Memory B cell (primary cell): ENCODE measurements around the gene CCL2.

Source experiments
- ATAC-seq: fragments of 150-1000 bp; cut with Tn5 transposase; 2 replicates; pipeline ENCODE4 v1.10.0; 2021; ENCODE audit warnings: low read depth, mild to moderate bottlenecking, moderate library complexity
- DNase-seq, 2 donors: peaks; one replicate each; pipeline ENCODE4 v3.0.0; 2022; ENCODE audit warnings: low spot score in 2 of 2
- H3K27ac Mint-ChIP-seq: one replicate; pipeline ENCODE4 v1.8.0; 2022; ENCODE audit warnings: mild to moderate bottlenecking, moderate library complexity, mixed read lengths
- H3K27me3 Mint-ChIP-seq: one replicate; pipeline ENCODE4 v1.8.0; 2022; ENCODE audit warnings: mixed read lengths
- H3K36me3 Mint-ChIP-seq: one replicate; pipeline ENCODE4 v1.8.0; 2022; ENCODE audit warnings: mild to moderate bottlenecking, mixed read lengths
- H3K4me1 Mint-ChIP-seq: one replicate; pipeline ENCODE4 v1.8.0; 2022; ENCODE audit warnings: mixed read lengths
- H3K4me3 Mint-ChIP-seq: one replicate; pipeline ENCODE4 v1.8.0; 2022; ENCODE audit warnings: mild to moderate bottlenecking, moderate library complexity, mixed read lengths
- H3K9me3 Mint-ChIP-seq: one replicate; pipeline ENCODE4 v1.8.0; 2022; ENCODE audit warnings: mixed read lengths

Gene CCL2

DNA sequence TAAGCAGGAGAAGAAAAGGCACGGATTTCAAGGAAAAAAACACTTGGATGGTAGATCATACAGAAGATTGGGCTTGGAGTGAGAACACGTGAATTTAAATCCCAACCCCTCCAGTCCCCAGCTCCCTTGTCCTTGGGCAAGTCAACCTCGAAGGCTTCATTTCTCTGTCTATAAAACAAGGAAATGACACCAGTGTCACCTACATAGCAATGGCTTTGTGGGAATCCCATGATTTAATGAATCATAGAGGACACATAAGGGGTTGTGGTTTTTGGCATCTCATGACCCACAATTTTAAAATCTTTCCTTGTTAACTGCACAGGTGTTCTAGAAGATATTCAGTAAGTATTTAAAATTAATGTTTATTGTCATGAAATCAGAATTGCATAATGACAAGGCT is 8.2 kb upstream of the CCL2 start:
- DNase-seq, result no peak

DNA sequence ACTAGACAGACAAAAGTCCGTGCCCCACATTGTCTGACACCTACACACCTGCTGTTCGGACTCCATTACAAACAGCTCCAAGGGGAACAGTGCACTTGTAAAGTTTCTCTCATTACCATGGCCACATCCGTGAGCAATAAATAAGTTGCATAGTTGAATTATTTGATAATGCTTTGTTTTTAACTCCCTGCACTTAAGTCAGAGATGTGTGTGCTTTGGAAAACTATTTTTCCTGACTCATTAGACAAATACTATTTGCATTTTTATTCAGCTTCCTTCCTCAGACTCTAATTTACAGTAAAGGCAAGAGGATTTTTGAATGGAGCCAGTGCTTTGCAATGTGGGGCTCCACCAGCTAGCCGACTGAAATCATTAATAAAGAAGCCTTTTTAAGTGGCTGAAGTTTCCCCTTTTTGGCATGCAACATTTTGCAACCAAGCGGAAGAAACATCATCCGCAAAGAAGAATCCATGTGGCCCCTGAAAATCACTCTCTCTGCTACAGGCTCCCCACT is 6.5 kb upstream of the CCL2 start:
- H3K27me3 Mint-ChIP-seq, result peaks cover 22% of the 10 kb centered on the region
- DNase-seq (no peak), ATAC-seq (no peak)
- H3K27ac Mint-ChIP-seq, result no peak overlapping the region
- H3K36me3 Mint-ChIP-seq, result no peaks in the 10 kb centered on the region
- H3K4me1 Mint-ChIP-seq, result peaks cover 17% of the 10 kb centered on the region
- no peak overlapping the region for H3K4me3 Mint-ChIP-seq
- no peaks in the 10 kb centered on the region for H3K9me3 Mint-ChIP-seq

More for the DNA sequence above, 8.2 kb upstream of the CCL2 start:
- no peak for ATAC-seq
- Mint-ChIP-seq H3K36me3 (no peaks in the 10 kb centered on the region), H3K27ac (no peak overlapping the region), H3K9me3 (no peaks in the 10 kb centered on the region), H3K4me3 (no peak overlapping the region), H3K27me3 (peaks cover 17% of the 10 kb centered on the region), H3K4me1 (peaks cover 25% of the 10 kb centered on the region)

DNA sequence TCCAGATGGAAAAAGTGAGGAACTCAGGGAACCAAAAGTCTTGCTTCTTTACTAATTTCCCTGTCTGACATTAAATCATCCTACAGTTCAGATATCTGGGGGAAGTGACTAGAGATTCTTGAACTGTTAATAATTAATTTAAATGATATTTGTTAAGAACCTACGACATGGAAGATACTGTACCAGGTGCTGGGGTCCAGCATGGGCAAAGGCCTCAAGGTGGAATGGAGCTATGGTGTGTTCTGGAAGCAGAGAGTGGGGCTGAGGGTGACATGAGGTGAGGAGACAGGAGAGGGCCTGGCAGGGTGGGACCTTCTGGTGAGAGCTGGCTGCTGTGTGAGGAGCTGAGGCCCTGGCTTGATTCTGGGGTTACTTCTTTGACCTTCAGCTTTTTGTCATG is 6.0 kb upstream of the CCL2 start:
- ATAC-seq (no peak), DNase-seq (no peak)
- no peaks in the 10 kb centered on the region for H3K36me3 Mint-ChIP-seq
- peaks cover 17% of the 10 kb centered on the region for H3K4me1 Mint-ChIP-seq
- H3K4me3 Mint-ChIP-seq, result no peak overlapping the region
- no peak overlapping the region for H3K27ac Mint-ChIP-seq
- H3K9me3 Mint-ChIP-seq, result no peaks in the 10 kb centered on the region
- peaks cover 22% of the 10 kb centered on the region for H3K27me3 Mint-ChIP-seq

DNA sequence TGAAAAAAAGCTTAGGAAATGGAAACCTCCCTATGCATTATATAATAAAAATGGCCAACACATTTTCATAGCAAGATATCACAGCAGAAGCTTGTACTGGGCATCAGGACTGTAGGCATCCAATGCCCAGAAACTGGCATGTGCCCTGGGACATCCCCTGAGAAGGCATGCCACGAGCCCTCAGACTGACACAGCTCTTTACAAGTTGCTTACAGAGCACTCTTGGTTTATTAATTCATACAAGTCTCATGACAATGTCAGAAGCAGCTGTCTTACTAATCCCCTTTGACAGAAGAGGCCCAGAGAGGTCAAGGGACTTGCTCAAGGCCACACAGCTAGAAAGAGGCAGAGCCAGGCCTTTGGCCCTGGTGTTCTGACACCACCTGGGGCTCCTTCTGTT is 5.6 kb upstream of the CCL2 start:
- Mint-ChIP-seq H3K27me3 (peaks cover 23% of the 10 kb centered on the region), H3K4me3 (no peak overlapping the region), H3K4me1 (peaks cover 17% of the 10 kb centered on the region), H3K36me3 (no peaks in the 10 kb centered on the region), H3K27ac (no peak overlapping the region), H3K9me3 (no peaks in the 10 kb centered on the region)
- DNase-seq (no peak), ATAC-seq (no peak)

DNA sequence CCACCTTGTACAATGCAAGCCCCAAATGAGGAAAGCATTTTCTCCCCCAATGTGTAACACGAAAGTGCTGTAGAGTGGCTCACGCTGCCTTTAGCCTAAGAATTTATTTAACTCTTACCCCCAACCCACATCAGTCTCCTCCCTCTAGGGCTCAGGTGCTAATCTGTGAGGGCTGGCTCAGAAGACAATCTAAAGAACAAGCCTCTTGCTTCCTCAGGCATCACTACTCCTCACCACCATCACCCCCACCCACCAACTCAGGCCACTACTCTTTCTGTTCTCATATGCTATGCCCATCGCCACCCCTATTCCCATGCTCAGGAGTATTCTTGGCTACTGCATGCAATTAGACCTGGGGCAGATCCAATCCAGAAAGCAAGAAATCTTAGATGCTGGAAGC is 3.9 kb upstream of the CCL2 start:
- Mint-ChIP-seq H3K4me3 (no peak overlapping the region), H3K36me3 (no peaks in the 10 kb centered on the region), H3K27ac (no peak overlapping the region), H3K27me3 (peaks cover 28% of the 10 kb centered on the region), H3K9me3 (no peaks in the 10 kb centered on the region), H3K4me1 (peaks cover 21% of the 10 kb centered on the region)
- ATAC-seq, result no peak
- no peak for DNase-seq

DNA sequence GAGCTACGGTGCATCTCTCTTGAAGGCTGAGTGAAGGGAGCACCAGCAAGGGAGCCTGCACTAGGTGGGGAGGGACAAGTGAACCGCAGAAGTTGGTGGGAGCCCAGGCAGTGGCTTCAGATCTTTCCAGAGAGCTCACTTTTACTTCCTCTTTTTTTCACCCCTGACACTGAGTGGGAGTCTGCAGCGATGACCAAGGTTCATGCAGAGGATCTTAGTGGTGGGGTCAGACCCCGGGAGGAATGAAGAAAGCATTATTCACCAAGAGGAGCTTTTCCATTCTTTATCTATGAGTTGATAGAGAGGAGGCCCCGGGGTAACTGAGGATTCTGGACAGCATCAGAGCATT is 3.0 kb upstream of the CCL2 start:
- Mint-ChIP-seq H3K27me3 (peaks cover 28% of the 10 kb centered on the region), H3K36me3 (no peaks in the 10 kb centered on the region), H3K4me1 (peaks cover 17% of the 10 kb centered on the region), H3K4me3 (no peak overlapping the region), H3K27ac (peak overlapping the region; percentile 80), H3K9me3 (no peaks in the 10 kb centered on the region)
- peak; percentile 54 for ATAC-seq
- DNase-seq, result no peak

DNA sequence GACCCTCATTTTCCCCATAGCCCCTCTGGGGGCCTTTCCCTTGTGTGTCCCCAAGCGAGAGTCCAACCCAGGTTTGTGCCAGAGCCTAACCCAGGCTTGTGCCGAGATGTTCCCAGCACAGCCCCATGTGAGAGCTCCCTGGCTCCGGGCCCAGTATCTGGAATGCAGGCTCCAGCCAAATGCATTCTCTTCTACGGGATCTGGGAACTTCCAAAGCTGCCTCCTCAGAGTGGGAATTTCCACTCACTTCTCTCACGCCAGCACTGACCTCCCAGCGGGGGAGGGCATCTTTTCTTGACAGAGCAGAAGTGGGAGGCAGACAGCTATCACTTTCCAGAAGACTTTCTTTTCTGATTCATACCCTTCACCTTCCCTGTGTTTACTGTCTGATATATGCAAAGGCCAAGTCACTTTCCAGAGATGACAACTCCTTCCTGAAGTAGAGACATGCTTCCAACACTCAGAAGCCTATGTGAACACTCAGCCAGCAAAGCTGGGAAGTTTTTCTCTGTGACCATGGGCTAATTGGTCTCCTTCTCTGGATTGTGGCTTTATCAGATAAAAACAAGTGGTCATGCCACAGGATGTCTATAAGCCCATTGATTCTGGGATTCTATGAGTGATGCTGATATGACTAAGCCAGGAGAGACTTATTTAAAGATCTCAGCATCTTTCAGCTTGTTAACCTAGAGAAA is 2.5 kb upstream of the CCL2 start:
- no peaks in the 10 kb centered on the region for H3K36me3 Mint-ChIP-seq
- peaks cover 31% of the 10 kb centered on the region for H3K27me3 Mint-ChIP-seq
- no peak overlapping the region for H3K27ac Mint-ChIP-seq
- peaks cover 17% of the 10 kb centered on the region for H3K4me1 Mint-ChIP-seq
- H3K4me3 Mint-ChIP-seq, result no peak overlapping the region
- ATAC-seq (no peak), DNase-seq (no peak)
- H3K9me3 Mint-ChIP-seq, result no peaks in the 10 kb centered on the region

DNA sequence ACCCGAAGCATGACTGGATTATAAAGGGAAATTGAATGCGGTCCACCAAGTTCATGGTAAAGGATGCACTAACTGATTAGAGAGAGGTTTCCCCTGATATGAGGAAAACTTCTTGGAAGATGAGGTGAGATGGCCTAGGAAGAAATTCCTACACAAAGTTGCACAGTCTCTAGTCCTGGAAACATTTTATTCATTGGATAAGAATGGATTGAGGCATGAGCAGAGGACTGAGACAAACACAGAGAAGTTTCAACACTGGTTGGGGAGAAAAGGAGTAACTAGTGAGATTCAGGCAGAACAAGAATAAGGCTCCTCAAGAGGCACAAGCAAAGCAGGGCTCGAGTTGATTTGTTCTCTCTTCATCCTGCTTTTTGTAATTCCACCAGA is 2.0 kb upstream of the CCL2 start:
- H3K4me1 Mint-ChIP-seq, result peaks cover 17% of the 10 kb centered on the region
- DNase-seq (no peak), ATAC-seq (no peak)
- H3K4me3 Mint-ChIP-seq, result no peak overlapping the region
- no peak overlapping the region for H3K27ac Mint-ChIP-seq
- H3K27me3 Mint-ChIP-seq, result peaks cover 34% of the 10 kb centered on the region
- no peaks in the 10 kb centered on the region for H3K9me3 Mint-ChIP-seq
- no peaks in the 10 kb centered on the region for H3K36me3 Mint-ChIP-seq

DNA sequence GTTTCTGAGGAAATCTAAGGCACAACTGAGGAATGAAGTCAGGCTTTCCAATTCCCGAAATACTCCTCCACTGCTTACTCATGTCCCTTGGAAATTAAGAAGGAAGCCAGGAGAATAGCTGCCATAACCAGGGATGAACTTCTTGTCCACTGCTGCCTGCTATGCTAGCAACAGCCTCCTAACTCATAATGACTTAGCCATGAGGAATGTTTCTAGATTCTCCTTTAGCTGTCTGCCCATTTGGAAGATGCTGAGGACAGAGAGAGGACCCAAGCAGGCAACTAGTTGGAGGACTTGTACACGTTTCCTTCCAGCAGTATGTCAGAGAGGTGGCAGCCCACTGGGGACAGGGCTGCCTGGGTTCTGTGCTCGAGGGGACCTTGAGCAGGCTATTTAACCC is 939 bp upstream of the CCL2 start:
- H3K4me3 Mint-ChIP-seq, result no peak overlapping the region
- peaks cover 28% of the 10 kb centered on the region for H3K27me3 Mint-ChIP-seq
- no peaks in the 10 kb centered on the region for H3K9me3 Mint-ChIP-seq
- no peak for DNase-seq
- ATAC-seq, result no peak
- H3K36me3 Mint-ChIP-seq, result no peaks in the 10 kb centered on the region
- H3K27ac Mint-ChIP-seq, result no peak overlapping the region
- peaks cover 17% of the 10 kb centered on the region for H3K4me1 Mint-ChIP-seq

DNA sequence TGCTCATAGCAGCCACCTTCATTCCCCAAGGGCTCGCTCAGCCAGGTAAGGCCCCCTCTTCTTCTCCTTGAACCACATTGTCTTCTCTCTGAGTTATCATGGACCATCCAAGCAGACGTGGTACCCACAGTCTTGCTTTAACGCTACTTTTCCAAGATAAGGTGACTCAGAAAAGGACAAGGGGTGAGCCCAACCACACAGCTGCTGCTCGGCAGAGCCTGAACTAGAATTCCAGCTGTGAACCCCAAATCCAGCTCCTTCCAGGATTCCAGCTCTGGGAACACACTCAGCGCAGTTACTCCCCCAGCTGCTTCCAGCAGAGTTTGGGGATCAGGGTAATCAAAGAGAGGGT is 272 bp downstream of the CCL2 start:
- peaks cover 17% of the 10 kb centered on the region for H3K4me1 Mint-ChIP-seq
- no peaks in the 10 kb centered on the region for H3K36me3 Mint-ChIP-seq
- no peak overlapping the region for H3K27ac Mint-ChIP-seq
- no peak overlapping the region for H3K4me3 Mint-ChIP-seq
- H3K27me3 Mint-ChIP-seq, result peaks cover 27% of the 10 kb centered on the region
- no peaks in the 10 kb centered on the region for H3K9me3 Mint-ChIP-seq
- DNase-seq (no peak), ATAC-seq (no peak)

DNA sequence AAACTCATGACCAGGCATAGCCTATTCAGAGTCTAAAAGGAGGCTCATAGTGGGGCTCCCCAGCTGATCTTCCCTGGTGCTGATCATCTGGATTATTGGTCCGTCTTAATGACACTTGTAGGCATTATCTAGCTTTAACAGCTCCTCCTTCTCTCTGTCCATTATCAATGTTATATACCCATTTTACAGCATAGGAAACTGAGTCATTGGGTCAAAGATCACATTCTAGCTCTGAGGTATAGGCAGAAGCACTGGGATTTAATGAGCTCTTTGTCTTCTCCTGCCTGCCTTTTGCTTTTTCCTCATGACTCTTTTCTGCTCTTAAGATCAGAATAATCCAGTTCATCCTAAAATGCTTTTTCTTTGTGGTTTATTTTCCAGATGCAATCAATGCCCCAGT is 756 bp downstream of the CCL2 start:
- no peak for DNase-seq
- Mint-ChIP-seq H3K27me3 (peaks cover 26% of the 10 kb centered on the region), H3K9me3 (no peaks in the 10 kb centered on the region), H3K36me3 (no peaks in the 10 kb centered on the region), H3K4me1 (peaks cover 17% of the 10 kb centered on the region), H3K27ac (no peak overlapping the region), H3K4me3 (no peak overlapping the region)
- no peak for ATAC-seq

DNA sequence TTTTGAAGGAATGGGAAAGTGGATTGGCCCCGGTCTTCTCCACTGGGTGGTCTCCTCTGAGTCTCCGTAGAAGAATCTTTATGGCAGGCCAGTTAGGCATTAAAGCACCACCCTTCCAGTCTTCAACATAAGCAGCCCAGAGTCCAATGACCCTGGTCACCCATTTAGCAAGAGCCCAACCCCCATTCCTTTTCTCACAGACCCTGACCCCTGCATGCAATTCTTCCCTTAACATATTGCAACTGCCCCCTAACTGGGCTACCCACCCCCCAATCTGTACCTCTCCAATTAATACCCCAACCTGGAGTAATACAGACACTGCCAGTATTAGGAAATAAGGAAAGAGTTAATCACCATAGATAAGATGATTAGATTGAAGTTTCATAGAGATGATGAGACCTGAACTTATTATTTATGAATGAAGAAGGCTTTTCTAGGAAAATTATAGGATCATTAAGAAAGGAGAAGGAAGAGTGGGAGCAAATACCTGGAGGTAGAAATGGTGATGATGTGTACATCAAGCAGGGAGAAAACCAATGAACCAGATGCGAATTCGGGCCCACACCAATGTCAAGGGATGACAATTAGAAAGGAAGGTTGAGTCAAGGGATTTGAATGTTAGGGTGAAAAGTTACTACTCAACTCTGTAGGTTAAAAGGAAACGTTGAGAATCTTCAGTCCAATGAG is 2.4 kb downstream of the CCL2 start:
- H3K36me3 Mint-ChIP-seq, result no peaks in the 10 kb centered on the region
- no peak overlapping the region for H3K4me3 Mint-ChIP-seq
- no peak for ATAC-seq
- no peak for DNase-seq
- no peak overlapping the region for H3K27ac Mint-ChIP-seq
- no peaks in the 10 kb centered on the region for H3K9me3 Mint-ChIP-seq
- peaks cover 5% of the 10 kb centered on the region for H3K4me1 Mint-ChIP-seq
- H3K27me3 Mint-ChIP-seq, result peaks cover 26% of the 10 kb centered on the region

DNA sequence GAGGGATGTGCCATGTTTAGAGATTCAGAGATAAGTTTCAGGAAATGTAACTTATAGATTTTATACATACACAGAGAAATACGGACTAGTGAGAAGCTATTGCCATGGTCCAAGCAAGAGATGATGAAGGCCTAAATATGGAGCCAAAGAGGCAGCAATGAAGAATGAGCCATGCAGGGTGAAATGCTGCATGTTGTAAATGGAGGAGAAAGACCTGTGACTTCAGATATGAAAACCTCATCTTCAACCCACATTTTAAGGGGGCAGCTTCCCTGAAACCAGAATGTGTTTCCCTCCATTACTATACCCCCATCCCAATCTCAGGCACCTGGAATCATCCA is 2.9 kb downstream of the CCL2 start:
- ATAC-seq (no peak), DNase-seq (no peak)
- no peak overlapping the region for H3K4me3 Mint-ChIP-seq
- no peaks in the 10 kb centered on the region for H3K36me3 Mint-ChIP-seq
- H3K27ac Mint-ChIP-seq, result no peak overlapping the region
- H3K27me3 Mint-ChIP-seq, result peaks cover 24% of the 10 kb centered on the region
- H3K4me1 Mint-ChIP-seq, result peaks cover 5% of the 10 kb centered on the region
- H3K9me3 Mint-ChIP-seq, result no peaks in the 10 kb centered on the region

DNA sequence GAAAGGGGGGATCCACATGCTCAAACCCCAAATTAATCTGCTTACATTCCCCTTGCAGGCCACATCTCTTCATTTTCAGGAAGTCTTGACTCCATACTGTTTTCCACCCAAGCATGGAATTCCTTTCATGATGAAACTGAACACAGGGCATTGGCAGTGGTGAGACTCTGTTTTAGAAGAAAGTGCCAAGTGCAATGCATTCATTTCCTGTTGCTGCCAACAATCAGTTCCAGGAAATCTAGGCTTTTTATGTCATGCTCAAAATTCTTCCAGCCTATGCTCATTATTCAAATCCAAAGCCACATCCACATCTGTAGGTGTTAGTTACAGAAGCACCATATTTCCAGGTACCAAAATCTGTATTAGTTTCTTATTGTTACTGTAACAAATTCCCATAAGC is 4.1 kb downstream of the CCL2 start:
- Mint-ChIP-seq H3K36me3 (no peaks in the 10 kb centered on the region), H3K27me3 (peaks cover 21% of the 10 kb centered on the region), H3K4me1 (peaks cover 5% of the 10 kb centered on the region), H3K9me3 (no peaks in the 10 kb centered on the region), H3K27ac (no peak overlapping the region), H3K4me3 (no peak overlapping the region)
- ATAC-seq (no peak), DNase-seq (no peak)

DNA sequence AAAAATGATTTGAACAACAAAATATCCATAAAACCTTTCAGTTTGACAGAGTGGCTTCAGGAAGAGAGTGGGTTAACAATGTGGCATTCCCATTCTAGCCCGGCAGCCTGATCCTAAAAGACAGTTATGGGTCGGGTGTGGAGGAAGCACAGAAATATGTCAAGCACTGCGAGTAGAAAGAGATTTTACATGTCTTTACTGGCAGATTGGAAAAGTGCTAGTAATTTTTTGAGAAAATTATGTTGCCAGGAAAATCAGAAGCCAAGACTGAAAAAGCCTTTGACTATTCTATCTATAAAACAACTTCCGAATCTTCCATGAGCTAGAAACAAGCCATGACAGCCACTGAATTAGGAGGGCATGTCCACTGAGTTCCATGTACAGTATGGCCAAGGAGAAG is 5.8 kb downstream of the CCL2 start:
- DNase-seq, result no peak
- Mint-ChIP-seq H3K36me3 (no peaks in the 10 kb centered on the region), H3K9me3 (no peaks in the 10 kb centered on the region), H3K4me1 (no peaks in the 10 kb centered on the region), H3K4me3 (no peak overlapping the region), H3K27me3 (peaks cover 18% of the 10 kb centered on the region), H3K27ac (no peak overlapping the region)
- no peak for ATAC-seq
